Trophoblast cell (in vitro differentiated cells and primary cell): ENCODE results near the gene RAB3A.

Source experiments
- DNase-seq, 2 donors: peaks; one replicate each; pipeline ENCODE4 v3.0.0-alpha.2; 2016
- H2AFZ ChIP-seq: 2 replicates; pipeline ENCODE4 v1.6.1; 2013; ENCODE audit warnings: low read length, moderate library complexity, mild to moderate bottlenecking; ENCODE audit not compliant: insufficient read depth, poor library complexity
- H2AK5ac ChIP-seq: 2 replicates; pipeline ENCODE4 v1.6.1; 2013; ENCODE audit warnings: mild to moderate bottlenecking, low read length
- H2BK120ac ChIP-seq: 2 replicates; pipeline ENCODE4 v1.6.1; 2013; ENCODE audit warnings: low read length, mild to moderate bottlenecking, moderate library complexity; ENCODE audit not compliant: insufficient read depth, poor library complexity
- H2BK12ac ChIP-seq: 2 replicates; pipeline ENCODE4 v1.6.1; 2013; ENCODE audit warnings: mild to moderate bottlenecking, low read length, moderate library complexity
- H2BK5ac ChIP-seq: 2 replicates; pipeline ENCODE4 v1.6.1; 2013; ENCODE audit warnings: low read length, low read depth, moderate library complexity, mild to moderate bottlenecking; ENCODE audit not compliant: poor library complexity
- H3K14ac ChIP-seq: 2 replicates; pipeline ENCODE4 v1.6.1; 2013; ENCODE audit warnings: mild to moderate bottlenecking, low read length
- H3K18ac ChIP-seq: 2 replicates; pipeline ENCODE4 v1.6.1; 2013; ENCODE audit warnings: mild to moderate bottlenecking, low read length
- H3K23ac ChIP-seq: 2 replicates; pipeline ENCODE4 v1.6.1; 2013; ENCODE audit warnings: low read length
- H3K27ac ChIP-seq: 2 replicates; pipeline ENCODE4 v1.5.1; 2013; ENCODE audit warnings: low read depth, mild to moderate bottlenecking, inconsistent platforms, low read length, moderate library complexity
- H3K27me3 ChIP-seq: 2 replicates; pipeline ENCODE4 v1.6.1; 2013; ENCODE audit warnings: inconsistent platforms, mild to moderate bottlenecking, low read length, moderate library complexity; ENCODE audit not compliant: insufficient read depth
- H3K36me3 ChIP-seq, 2 experiments: 1 replicate in 1 of 2; 2 replicates in 1 of 2; pipeline ENCODE4 v1.6.1; 2013; ENCODE audit warnings: low read length in 2 of 2, mild to moderate bottlenecking in 2 of 2, moderate library complexity in 1 of 2; ENCODE audit not compliant: insufficient read depth in 2 of 2, control insufficient read depth in 1 of 2
- H3K4ac ChIP-seq: 2 replicates; pipeline ENCODE4 v1.6.1; 2013; ENCODE audit warnings: low read depth, mild to moderate bottlenecking, low read length, moderate library complexity
- H3K4me1 ChIP-seq, 2 experiments: 1 replicate in 1 of 2; 2 replicates in 1 of 2; pipeline ENCODE4 v1.6.1; 2013; ENCODE audit warnings: low read length in 2 of 2, mild to moderate bottlenecking in 2 of 2, moderate library complexity in 1 of 2; ENCODE audit not compliant: insufficient read depth in 2 of 2, control insufficient read depth in 1 of 2
- H3K4me2 ChIP-seq: 2 replicates; pipeline ENCODE4 v1.6.1; 2013; ENCODE audit warnings: inconsistent platforms, mild to moderate bottlenecking, low read length, moderate library complexity
- H3K4me3 ChIP-seq: 2 replicates; pipeline ENCODE4 v1.5.1; 2013; ENCODE audit warnings: mild to moderate bottlenecking, low read depth, low read length, inconsistent platforms
- H3K79me1 ChIP-seq: one replicate; pipeline ENCODE4 v1.6.1; 2013; ENCODE audit warnings: low read length
- H3K79me2 ChIP-seq: 2 replicates; pipeline ENCODE4 v1.6.1; 2013; ENCODE audit warnings: low read length, mild to moderate bottlenecking; ENCODE audit not compliant: control insufficient read depth, insufficient read depth, poor library complexity
- H3K9ac ChIP-seq: 2 replicates; pipeline ENCODE4 v1.6.1; 2013; ENCODE audit warnings: mild to moderate bottlenecking, low read length
- H3K9me3 ChIP-seq: 2 replicates; pipeline ENCODE4 v1.6.1; 2013; ENCODE audit warnings: low read depth, mild to moderate bottlenecking, control low read depth, inconsistent platforms, low read length; ENCODE audit not compliant: insufficient read depth
- H4K12ac ChIP-seq: 2 replicates; pipeline ENCODE4 v1.6.1; 2013; ENCODE audit warnings: low read depth, mild to moderate bottlenecking, low read length, moderate library complexity
- H4K8ac ChIP-seq: 2 replicates; pipeline ENCODE4 v1.6.1; 2013; ENCODE audit warnings: low read depth, mild to moderate bottlenecking, low read length, moderate library complexity
- H4K91ac ChIP-seq: one replicate; pipeline ENCODE4 v1.6.1; 2013; ENCODE audit warnings: low read depth, mild to moderate bottlenecking, low read length, moderate library complexity
- WGBS: extraction: QIAGEN DNeasy Blood & Tissue Kit; methylation state at CpG from one replicate; pipeline ENCODE4 v1.1.7; 2013; ENCODE audit warnings: missing lambda C conversion rate; ENCODE audit not compliant: insufficient read length, insufficient coverage; ENCODE audit errors: extremely low coverage; 5-methylcytosine and 5-hydroxymethylcytosine counted together

Gene RAB3A

GRCh38 chr19:18218159-18218558, 14.3 kb upstream of the RAB3A start:
- no peak overlapping the region for H3K23ac ChIP-seq
- H3K36me3 ChIP-seq = no peaks in the 10 kb centered on the region
- H3K4me2 ChIP-seq = no peak overlapping the region
- H3K4ac ChIP-seq = no peak overlapping the region
- no peak overlapping the region for H4K12ac ChIP-seq
- no peaks in the 10 kb centered on the region for H3K79me2 ChIP-seq
- H4K8ac ChIP-seq = no peak overlapping the region
- no peak for DNase-seq
- no peak overlapping the region for H2BK5ac ChIP-seq
- no peaks in the 10 kb centered on the region for H3K79me1 ChIP-seq
- no peak overlapping the region for H2AFZ ChIP-seq
- no peak overlapping the region for H3K27ac ChIP-seq
- no peak overlapping the region for H2BK12ac ChIP-seq
- no peaks in the 10 kb centered on the region for H3K27me3 ChIP-seq
- H2AK5ac ChIP-seq = no peak overlapping the region
- no peaks in the 10 kb centered on the region for H3K9me3 ChIP-seq
- H3K9ac ChIP-seq = no peak overlapping the region
- H3K14ac ChIP-seq = no peak overlapping the region
- no peak overlapping the region for H3K18ac ChIP-seq
- H3K4me3 ChIP-seq = no peak overlapping the region
- no peak overlapping the region for H2BK120ac ChIP-seq
- no peaks in the 10 kb centered on the region for H3K4me1 ChIP-seq
- no peak overlapping the region for H4K91ac ChIP-seq
- WGBS = no CpG with 5 or more reads among the region's 17 CpGs

GRCh38 chr19:18216789-18217188, 12.9 kb upstream of the RAB3A start:
- H2BK120ac ChIP-seq = no peak overlapping the region
- no peak overlapping the region for H3K14ac ChIP-seq
- no peak overlapping the region for H4K8ac ChIP-seq
- no peak overlapping the region for H3K4me3 ChIP-seq
- H3K23ac ChIP-seq = no peak overlapping the region
- H4K91ac ChIP-seq = no peak overlapping the region
- H3K79me2 ChIP-seq = no peaks in the 10 kb centered on the region
- H3K18ac ChIP-seq = no peak overlapping the region
- no peak overlapping the region for H3K4me2 ChIP-seq
- no peak overlapping the region for H3K4ac ChIP-seq
- H3K27me3 ChIP-seq = no peaks in the 10 kb centered on the region
- no peak overlapping the region for H3K27ac ChIP-seq
- H3K9me3 ChIP-seq = no peaks in the 10 kb centered on the region
- H3K4me1 ChIP-seq = no peaks in the 10 kb centered on the region
- WGBS = no CpG with 5 or more reads among the region's 8 CpGs
- no peak overlapping the region for H2AFZ ChIP-seq
- no peak overlapping the region for H2AK5ac ChIP-seq
- no peaks in the 10 kb centered on the region for H3K79me1 ChIP-seq
- no peak overlapping the region for H2BK5ac ChIP-seq
- no peaks in the 10 kb centered on the region for H3K36me3 ChIP-seq
- no peak overlapping the region for H3K9ac ChIP-seq
- no peak for DNase-seq
- no peak overlapping the region for H2BK12ac ChIP-seq
- H4K12ac ChIP-seq = no peak overlapping the region

DNA sequence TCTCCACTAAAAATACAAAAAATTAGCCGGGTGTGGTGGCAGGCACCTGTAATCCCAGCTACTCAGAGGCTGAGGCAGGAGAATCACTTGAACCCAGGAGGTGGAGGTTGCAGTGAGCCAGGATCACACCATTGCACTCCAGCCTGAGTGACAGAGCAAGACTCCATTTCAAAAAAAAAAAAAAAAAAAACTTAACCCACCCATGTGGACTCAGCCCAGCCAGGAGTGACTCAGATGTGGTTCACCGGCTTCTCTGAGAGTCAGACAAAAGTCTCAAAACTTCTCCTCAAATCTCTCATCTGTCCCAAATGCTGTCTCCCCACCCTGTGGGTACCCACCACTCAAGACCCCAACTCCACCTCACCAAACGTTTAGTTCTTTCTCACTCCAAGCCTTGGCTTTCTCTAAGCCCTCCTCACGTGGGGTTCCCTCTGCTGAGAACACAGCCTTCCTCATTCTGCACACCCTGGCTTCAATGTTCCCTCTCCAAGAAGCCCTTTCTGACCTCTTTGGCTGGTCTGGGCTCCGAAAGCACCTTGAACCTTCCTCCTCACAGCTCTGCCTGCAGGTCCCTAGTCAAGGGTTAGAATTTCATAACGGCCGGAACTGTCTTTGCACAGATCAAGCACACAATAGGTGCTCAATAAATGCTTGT, 11.1 kb upstream of the RAB3A start:
- no peak overlapping the region for H3K18ac ChIP-seq
- no peaks in the 10 kb centered on the region for H3K36me3 ChIP-seq
- no peak overlapping the region for H2BK12ac ChIP-seq
- no peaks in the 10 kb centered on the region for H3K79me2 ChIP-seq
- no peak overlapping the region for H3K4me2 ChIP-seq
- no peaks in the 10 kb centered on the region for H3K4me1 ChIP-seq
- no peaks in the 10 kb centered on the region for H3K9me3 ChIP-seq
- H4K91ac ChIP-seq = no peak overlapping the region
- no peak for DNase-seq
- no peak overlapping the region for H4K8ac ChIP-seq
- no peak overlapping the region for H2BK120ac ChIP-seq
- no peak overlapping the region for H2BK5ac ChIP-seq
- no CpG with 5 or more reads among the region's 7 CpGs for WGBS
- no peak overlapping the region for H4K12ac ChIP-seq
- H2AK5ac ChIP-seq = no peak overlapping the region
- no peak overlapping the region for H2AFZ ChIP-seq
- H3K14ac ChIP-seq = no peak overlapping the region
- H3K4me3 ChIP-seq = no peak overlapping the region
- H3K23ac ChIP-seq = no peak overlapping the region
- no peaks in the 10 kb centered on the region for H3K79me1 ChIP-seq
- H3K27me3 ChIP-seq = no peaks in the 10 kb centered on the region
- H3K4ac ChIP-seq = no peak overlapping the region
- H3K27ac ChIP-seq = no peak overlapping the region
- H3K9ac ChIP-seq = no peak overlapping the region

GRCh38 chr19:18211683-18212082, 7.8 kb upstream of the RAB3A start:
- Histone ChIP-seq H4K12ac (no peak overlapping the region), H3K36me3 (no peaks in the 10 kb centered on the region), H2AK5ac (no peak overlapping the region), H3K27me3 (no peaks in the 10 kb centered on the region), H3K4ac (no peak overlapping the region), H3K79me2 (no peaks in the 10 kb centered on the region), H3K14ac (no peak overlapping the region), H3K9ac (no peak overlapping the region), H3K4me3 (no peak overlapping the region), H3K9me3 (no peaks in the 10 kb centered on the region), H4K8ac (no peak overlapping the region), H2BK5ac (no peak overlapping the region), H2AFZ (no peak overlapping the region), H3K4me2 (no peak overlapping the region), H3K4me1 (no peaks in the 10 kb centered on the region), H4K91ac (no peak overlapping the region), H3K79me1 (no peaks in the 10 kb centered on the region), H3K18ac (no peak overlapping the region), H3K27ac (no peak overlapping the region), H3K23ac (no peak overlapping the region), H2BK12ac (no peak overlapping the region), H2BK120ac (no peak overlapping the region)
- WGBS = no CpG with 5 or more reads among the region's 14 CpGs
- DNase-seq = no peak
